ENCODE results near the gene MLLT3. TPM values are rescaled to one million over a fixed set of nuclear protein-coding genes. Genes with fewer than 3 reads are reported as not detected.

Gene MLLT3
- total RNA-seq, 1 donor from 2014 or later: 9.9 TPM

DNA sequence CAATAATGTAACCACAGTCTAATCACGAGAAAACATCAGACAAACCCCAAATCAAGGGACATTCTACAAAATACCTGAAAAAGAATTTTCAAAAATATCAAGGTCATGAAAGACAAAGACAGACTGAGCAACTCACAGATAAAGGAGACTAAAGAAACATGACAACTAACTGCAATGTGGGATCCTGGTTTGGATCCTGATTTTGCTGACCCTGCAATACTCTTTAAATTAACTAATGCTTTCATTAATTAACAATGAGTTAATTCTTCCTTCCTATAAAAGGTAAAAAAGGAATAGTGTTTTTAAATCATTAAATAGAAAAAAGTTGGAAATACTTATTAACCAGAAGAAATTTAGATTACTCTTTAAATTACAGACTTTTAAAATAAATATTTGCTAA is 103.6 kb downstream of the MLLT3 start:
- no peak for DNase-seq (ENCODE audit: low spot score)

DNA sequence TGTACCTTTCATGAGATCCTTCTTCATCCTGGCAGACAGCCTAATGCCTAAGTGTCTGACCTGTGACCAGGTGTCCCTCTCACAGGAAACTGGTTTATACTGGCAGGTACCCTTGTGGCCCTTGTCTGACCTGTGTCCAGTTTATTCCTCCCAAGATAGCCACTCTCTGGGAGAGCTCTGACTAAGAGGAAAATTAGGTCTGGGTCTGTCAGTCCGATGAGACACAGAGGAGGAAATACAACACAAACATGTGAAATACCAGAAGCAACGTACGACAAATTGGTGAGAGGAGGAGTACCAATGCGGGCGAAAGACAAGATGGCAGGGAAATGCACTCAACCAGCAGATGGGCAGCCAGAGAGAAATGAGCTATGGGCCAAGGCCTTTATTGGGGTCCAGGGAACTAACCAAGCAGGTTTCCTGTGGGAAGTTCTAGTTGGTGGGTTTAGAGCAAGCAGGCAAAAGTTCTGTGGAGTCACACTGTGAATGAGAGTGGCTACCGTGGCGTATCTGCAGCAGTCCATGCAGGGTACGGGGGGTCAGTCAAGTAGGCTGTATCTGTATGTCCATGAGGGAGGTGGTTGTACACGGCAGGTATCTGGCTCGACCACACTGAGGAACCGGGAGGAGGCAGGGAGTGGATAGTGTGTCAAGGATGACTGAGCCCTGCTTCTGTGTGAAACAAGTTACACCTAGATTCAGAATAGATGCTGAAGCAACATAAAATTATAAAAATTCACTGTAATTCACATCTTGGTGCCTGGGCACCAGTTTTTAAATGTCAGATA is 109.0 kb downstream of the MLLT3 start:
- DNase-seq (ENCODE audit: low spot score): no peak

- DNase-seq (ENCODE audit: low spot score): no peak
Measured at GRCh38 chr9:20512636-20513035, 109.7 kb downstream of the MLLT3 start.

DNA sequence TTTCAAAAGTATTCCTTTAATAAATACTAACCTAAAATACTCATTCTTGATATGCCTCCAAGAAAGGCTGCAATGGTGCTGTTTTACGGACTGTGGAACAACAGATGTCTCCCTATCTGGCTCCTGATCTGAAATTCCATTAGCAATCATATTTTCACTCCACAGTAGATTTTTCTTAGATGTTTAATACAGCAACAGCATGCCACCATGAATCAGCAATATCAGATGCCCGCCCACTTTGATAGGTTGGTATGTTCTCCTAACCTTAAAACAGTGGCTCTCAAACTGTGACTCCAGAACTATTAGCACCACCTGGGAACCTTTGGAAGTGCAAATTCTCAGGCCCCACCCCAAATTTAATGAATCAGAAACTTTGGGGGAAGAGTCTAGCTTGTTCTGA is 110.2 kb downstream of the MLLT3 start:
- DNase-seq (ENCODE audit: low spot score): no peak

DNA sequence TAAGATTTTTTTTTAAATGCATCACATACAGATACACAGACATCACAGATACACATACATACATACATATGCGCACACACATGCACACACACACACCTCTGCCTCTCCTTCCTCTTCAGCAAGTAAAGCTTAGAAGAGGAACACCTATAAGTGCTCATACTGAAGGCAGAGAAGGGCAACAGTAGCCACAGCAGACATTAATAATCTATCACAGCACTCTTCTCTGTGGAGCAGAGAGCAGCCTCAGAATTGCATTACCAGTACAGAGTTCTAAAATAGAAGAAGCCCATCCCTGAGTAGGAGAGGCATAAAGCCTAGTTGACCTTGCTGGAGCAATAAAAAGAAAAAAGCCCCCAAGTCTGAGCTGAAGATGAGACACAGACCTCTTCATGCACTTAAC is 110.6 kb downstream of the MLLT3 start:
- DNase-seq (ENCODE audit: low spot score): no peak

DNA sequence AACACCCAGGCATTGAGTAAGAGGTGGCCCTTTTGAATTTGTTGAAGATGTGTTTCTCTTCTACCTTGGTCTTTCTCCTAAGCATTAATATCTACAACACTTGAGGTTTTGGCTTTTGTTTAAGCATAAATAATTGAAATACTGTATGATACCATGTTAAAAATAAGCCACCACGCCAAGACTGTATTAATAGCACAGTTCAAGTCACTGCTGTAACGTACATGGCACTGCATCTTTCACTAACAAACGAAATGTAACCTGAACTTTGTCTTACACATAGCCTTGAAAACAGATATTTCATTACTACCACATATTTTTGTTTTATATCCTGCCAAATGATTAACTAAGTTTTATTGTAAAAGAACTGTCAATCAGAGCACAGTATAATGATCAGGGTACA is 112.8 kb downstream of the MLLT3 start:
- DNase-seq (ENCODE audit: low spot score): no peak

DNA sequence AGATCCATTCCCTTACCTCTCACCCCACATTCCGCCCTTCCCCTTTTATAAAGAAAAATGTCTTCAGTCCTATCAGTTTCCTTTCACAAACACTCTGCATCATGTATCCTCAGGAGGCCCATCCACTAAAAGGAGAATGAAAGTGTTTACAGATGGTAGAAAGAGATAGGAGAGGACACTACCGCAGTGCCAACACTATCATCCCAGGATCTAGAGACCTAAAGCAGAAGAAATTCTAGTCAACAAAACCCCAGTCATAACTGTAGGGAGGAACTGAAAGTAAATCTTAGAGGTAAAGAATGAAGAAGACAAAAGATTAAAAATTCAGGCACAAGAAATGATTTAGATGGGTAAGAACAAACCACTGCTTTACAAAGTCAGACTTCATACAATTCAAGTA is 114.1 kb downstream of the MLLT3 start:
- DNase-seq (ENCODE audit: low spot score): no peak

DNA sequence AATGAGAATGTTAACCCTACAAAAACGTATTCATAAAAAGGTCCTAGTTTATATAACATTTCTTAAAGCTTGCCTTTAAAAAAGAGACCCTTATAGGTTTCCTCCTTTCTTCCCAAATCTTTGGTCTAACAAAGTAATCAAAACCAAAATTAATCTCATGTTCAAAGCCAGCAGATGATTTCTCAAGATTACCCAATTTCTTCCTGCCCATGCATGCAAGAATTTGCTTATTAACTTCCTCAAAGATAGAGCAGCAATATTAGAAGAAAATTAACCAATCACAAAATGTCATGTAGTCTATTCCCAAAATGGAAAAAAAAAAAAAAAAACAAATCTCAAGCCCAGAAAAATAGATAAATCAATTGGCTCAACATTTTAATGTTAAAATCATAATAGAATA is 114.9 kb downstream of the MLLT3 start:
- no peak for DNase-seq (ENCODE audit: low spot score)

DNA sequence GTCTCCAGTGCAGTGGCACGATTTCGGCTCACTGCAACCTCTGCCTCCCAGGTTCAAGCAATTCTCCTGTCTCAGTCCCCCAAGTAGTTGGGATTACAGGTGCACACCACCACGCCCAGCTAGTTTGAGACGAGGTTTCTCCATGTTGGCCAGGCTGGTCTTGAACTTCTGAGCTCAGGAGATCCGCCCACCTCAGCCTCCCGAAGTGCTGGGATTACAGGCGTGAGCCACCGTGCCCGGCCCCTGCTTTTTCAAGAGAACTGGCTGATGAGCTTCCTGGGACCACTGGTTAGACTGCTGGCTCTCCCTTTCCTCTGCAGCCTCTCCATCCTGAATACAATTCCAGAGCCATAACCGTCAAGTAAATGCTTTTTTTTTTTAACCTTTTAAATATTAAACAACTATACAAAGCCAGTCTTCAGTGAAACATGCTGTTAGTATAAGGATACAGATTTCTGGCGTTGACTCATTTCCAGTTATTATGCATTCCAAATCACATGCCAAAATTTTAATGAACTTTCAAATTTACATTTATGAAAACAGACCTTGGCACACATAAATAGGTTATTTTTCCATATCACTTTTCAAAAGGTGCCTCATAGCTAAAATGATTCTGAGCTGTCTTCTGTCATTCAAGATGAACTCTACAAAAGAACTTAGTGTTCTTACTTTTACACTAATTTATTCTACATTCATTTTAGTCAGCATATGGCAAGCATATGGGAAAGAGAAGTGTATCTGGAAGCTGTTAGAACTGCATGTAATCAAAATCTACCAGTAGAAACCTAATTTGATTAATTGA is 116.0 kb downstream of the MLLT3 start:
- no peak for DNase-seq (ENCODE audit: low spot score)

- no peak for DNase-seq (ENCODE audit: low spot score)
Measured at GRCh38 chr9:20505574-20505973, 116.7 kb downstream of the MLLT3 start.

DNA sequence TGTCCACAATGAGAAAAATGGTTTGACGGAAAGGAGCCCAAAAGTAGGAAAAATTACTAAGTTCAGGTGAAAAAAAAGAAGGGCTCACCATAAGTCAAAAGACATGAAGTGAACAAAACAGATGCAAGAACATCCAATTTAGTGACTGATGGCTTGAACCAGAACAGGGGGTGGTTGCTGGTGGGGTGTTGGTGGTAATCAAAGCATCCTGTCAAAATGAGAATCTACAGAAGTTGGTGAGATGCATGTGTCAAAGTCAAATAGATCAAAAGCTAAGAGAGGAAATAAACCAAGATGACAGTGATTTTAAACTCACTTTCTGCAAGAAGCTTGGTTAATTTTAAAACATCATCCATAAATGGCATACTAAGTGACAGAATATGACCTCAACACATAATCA is 117.4 kb downstream of the MLLT3 start:
- DNase-seq (ENCODE audit: low spot score): no peak

GRCh38 chr9:20500101-20500500 is 122.2 kb downstream of the MLLT3 start:
- no peak for DNase-seq (ENCODE audit: low spot score)

DNA sequence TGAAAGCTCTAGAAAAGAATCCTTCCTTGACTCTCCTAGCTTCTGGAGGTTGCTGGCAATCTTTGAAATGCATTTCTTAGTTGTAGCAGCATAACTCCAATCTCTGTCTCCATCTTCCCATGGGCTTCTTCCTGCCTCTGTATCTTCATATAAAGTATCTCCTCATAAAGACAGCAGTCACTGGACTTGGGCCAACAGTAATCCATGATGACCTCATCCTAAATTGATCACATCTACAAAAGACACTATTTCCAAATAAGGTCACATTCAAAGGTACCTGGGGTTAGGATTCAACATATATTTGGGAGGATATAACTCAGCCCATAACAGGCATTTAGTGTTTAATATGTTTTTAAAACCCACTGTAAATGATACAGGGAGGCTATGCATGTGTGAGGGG is 123.3 kb downstream of the MLLT3 start:
- DNase-seq (ENCODE audit: low spot score): no peak

GRCh38 chr9:20496328-20496727 is 126.0 kb downstream of the MLLT3 start:
- no peak for DNase-seq (ENCODE audit: low spot score)

GRCh38 chr9:20495098-20495497 is 127.2 kb downstream of the MLLT3 start:
- DNase-seq (ENCODE audit: low spot score): no peak

- no peak for DNase-seq (ENCODE audit: low spot score)
Measured at GRCh38 chr9:20494035-20494434, 128.3 kb downstream of the MLLT3 start.

DNA sequence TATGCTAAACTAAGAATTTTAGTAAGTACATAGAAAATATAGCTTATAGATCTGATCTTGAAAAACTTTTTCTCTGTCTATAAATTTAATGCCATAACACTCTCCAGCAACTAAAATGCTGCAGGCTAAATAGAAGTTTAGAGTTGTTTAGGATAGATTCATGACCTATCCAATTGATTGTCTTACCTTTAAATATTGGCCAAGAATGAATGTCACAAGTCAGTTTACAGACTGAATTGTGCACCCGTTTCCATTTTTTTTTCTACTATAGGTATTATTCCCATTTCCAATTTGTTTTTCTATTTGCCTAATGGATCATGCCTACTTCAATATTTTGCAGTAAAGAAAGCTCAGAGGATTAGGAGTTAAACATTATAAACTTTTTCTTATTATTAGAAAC is 129.5 kb downstream of the MLLT3 start:
- no peak for DNase-seq (ENCODE audit: low spot score)

DNA sequence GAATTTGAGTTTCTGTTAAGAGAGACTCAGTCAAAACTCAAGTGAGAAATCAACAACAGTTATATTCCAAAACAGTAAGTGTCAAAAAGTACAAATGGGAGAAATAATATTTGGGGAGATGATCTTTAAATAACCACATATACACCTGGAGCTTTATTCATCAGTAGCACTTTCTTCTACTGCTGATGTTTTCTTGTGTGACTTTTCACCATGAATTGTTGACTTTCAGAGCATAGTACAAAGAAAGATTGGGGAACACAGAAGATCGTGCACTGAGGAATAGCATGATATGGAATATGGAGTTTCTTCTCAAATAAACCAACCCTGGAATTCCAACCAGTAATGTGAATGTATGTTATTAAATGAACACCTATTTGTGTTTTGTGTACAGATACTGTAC is 130.7 kb downstream of the MLLT3 start:
- no peak for DNase-seq (ENCODE audit: low spot score)

DNA sequence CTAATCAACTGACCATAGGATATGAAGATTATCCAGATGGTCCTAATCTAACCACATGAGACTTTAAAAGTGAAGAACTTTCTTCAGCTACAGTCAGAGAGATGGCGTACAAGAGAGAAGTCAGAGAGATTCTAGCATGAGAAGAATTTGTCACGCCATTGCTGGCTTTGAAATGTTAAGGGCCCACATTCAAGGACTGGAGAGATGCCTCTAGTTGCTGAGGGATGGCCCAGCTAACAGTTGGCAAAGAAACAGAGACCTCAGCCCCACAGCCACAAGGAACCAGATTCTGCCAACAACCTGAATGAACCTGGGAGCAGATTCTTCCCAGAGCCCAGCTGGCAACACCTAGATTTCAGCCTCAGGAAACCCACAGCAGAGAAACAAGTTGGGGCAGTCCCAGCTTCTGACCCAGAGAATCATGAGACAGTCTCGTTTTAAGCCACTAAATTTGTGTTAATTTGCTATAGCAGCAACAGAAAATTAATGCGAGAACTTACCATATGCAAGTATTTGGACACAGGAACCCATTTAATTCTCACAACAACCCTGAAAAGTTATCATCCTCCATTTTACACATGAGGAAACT is 132.0 kb downstream of the MLLT3 start:
- no peak for DNase-seq (ENCODE audit: low spot score)

- no peak for DNase-seq (ENCODE audit: low spot score)
Measured at GRCh38 chr9:20488691-20489090, 133.6 kb downstream of the MLLT3 start.

GRCh38 chr9:20486552-20486951 is 135.7 kb downstream of the MLLT3 start:
- DNase-seq (ENCODE audit: low spot score): no peak

DNA sequence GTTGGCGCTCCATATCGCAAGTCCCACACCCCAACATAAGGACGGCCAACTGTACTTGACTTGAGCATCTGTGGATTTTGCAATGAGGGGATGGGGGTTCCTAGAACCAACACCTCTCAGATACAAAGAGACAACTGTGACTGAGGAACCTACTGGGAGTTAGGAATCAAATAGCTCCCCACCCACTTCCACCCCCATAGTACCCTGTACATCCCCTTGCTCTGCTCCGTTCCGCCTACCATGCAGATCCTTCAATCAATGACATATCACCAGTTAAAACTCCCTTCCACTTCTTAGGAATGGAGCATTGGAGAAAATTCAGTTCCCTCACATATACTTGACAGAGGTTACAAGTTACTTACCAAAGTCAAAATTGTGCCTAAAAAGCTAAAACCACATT is 140.9 kb downstream of the MLLT3 start:
- DNase-seq (ENCODE audit: low spot score): no peak

Data from mesenteric fat pad (tissue), 1 donor.